Esophagus muscularis mucosa (tissue), 4 donors: Measurements from ENCODE around the gene SPP2. TPM values are rescaled to one million over a fixed set of nuclear protein-coding genes. Genes with fewer than 3 reads are reported as not detected.

Source experiments
- DNase-seq: peaks from one replicate; pipeline ENCODE4 v3.0.0-alpha.2; 2017; ENCODE audit errors: extremely low spot score
- H3K27ac ChIP-seq, 4 donors: fragments of 200-600 bp; sonication (generic); replicated peaks in 1 of 4; 1 replicate in 3 of 4; 2 replicates in 1 of 4; pipeline ENCODE4 v1.5.1; 2016 to 2019; ENCODE audit warnings: mild to moderate bottlenecking in 1 of 4
- H3K27me3 ChIP-seq, 4 donors: fragments of 200-600 bp; sonication (generic); one replicate each; pipeline versions ENCODE4 v1.5.1 to v1.6.0; 2016 to 2019
- H3K36me3 ChIP-seq, 4 donors: fragments of 200-600 bp; sonication (generic); one replicate each; pipeline ENCODE4 v1.5.1; 2016 to 2019
- H3K4me1 ChIP-seq, 4 donors: fragments of 200-600 bp; sonication (generic); one replicate each; pipeline ENCODE4 v1.5.1; 2016 to 2019
- H3K4me3 ChIP-seq, 4 donors: fragments of 200-600 bp; sonication (generic); 1 replicate in 2 of 4; 2 replicates in 2 of 4; pipeline ENCODE4 v1.5.1; 2016 to 2019; ENCODE audit warnings: mild to moderate bottlenecking in 4 of 4, moderate library complexity in 1 of 4
- H3K9me3 ChIP-seq, 4 donors: fragments of 200-600 bp; sonication (generic); 1 replicate in 3 of 4; 2 replicates in 1 of 4; pipeline ENCODE4 v1.5.1; 2016 to 2019
- EP300 ChIP-seq: sonication (generic); formaldehyde crosslinking; IDR thresholded peaks from one replicate; pipeline ENCODE4 v1.6.1; 2017; ENCODE audit warnings: antibody characterized with exemption
- POLR2A ChIP-seq: fragments of 450-650 bp; IDR thresholded peaks from one replicate; pipeline ENCODE4 v1.6.1; 2017; ENCODE audit warnings: antibody characterized with exemption, moderate library complexity, mild to moderate bottlenecking, low read depth
- POLR2AphosphoS5 ChIP-seq, 2 donors: sonication (generic); formaldehyde crosslinking; IDR thresholded peaks; one replicate each; pipeline ENCODE4 v1.6.1; 2017; ENCODE audit warnings: antibody characterized with exemption in 2 of 2
- WGBS: methylation state at CpG from one replicate; pipeline ENCODE4 v1.1.5; 2018; 5-methylcytosine and 5-hydroxymethylcytosine counted together
- intact Hi-C: fragments of 100-400 bp; cut with DNase I; formaldehyde crosslinking; loops from one replicate; pipeline ENCODE4 v1.15.1; 2023
- total RNA-seq, 4 donors: library from RNA; depleted of rRNA; stranded (reverse); fragments of >200 nt; gene quantifications; one replicate each; pipeline versions ENCODE4 v1.1.0 to v1.2.1, GENCODE V29; 2016
- TF ChIP-seq, protein P1 (sequence below), 3 experiments: fragments of 200-600 bp in 2 of 3; fragments of 450-650 bp in 1 of 3; sonication (generic) in 2 of 3; IDR thresholded peaks; one replicate each; pipeline ENCODE4 v1.5.1; 2017 to 2019; ENCODE audit warnings: antibody characterized with exemption in 3 of 3, mild to moderate bottlenecking in 2 of 3, moderate library complexity in 1 of 3

The SPP2 gene
- total RNA-seq, 4 donors from 2014 or later: not detected

DNA sequence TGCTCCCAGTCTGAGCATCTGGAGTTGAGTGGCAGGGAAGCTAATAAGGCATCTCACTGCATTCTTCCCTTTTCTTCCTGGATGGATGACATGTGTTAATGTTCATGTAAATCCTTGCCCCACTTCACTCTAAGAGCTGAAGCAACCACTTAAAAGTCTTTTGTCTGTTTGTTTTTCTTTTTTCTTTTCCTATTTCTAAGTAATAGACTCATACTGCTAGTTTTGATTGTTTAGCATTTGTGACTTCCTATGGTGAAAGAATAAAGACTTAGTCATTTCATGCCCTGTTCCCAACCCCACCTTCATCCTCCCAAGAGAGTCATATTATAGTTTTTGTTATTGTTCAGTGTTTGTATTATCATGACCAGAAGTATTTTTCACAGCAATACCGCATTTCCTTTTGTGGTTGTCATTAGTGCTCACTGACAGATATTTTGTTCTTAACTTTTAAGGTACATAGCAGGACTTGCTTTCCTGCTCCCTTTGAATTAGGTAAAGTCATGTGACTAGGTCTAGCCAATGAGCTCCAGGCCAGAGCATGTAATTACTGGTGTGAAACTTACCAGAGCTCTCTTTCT is 18.1 kb upstream of the SPP2 start:
- no peak overlapping the region for H3K4me3 ChIP-seq
- intact Hi-C loops: no loop called here
- no peak for DNase-seq
- no peaks in the 10 kb centered on the region for H3K36me3 ChIP-seq
- no peak overlapping the region for H3K27ac ChIP-seq
- WGBS: 83% methylated on average over 1 of the region's 1 CpG
- peaks cover 0 to 50% (median 0%) of the 10 kb centered on the region in 4 donors for H3K27me3 ChIP-seq
- no peaks in the 10 kb centered on the region for H3K4me1 ChIP-seq
- H3K9me3 ChIP-seq: peaks cover 0 to 29% (median 11%) of the 10 kb centered on the region in 4 donors
- no peak for TF ChIP-seq POLR2AphosphoS5 (IDR thresholded peaks at IDR 0.05)
- TF ChIP-seq POLR2A: no peak
- TF ChIP-seq, protein P1, sequence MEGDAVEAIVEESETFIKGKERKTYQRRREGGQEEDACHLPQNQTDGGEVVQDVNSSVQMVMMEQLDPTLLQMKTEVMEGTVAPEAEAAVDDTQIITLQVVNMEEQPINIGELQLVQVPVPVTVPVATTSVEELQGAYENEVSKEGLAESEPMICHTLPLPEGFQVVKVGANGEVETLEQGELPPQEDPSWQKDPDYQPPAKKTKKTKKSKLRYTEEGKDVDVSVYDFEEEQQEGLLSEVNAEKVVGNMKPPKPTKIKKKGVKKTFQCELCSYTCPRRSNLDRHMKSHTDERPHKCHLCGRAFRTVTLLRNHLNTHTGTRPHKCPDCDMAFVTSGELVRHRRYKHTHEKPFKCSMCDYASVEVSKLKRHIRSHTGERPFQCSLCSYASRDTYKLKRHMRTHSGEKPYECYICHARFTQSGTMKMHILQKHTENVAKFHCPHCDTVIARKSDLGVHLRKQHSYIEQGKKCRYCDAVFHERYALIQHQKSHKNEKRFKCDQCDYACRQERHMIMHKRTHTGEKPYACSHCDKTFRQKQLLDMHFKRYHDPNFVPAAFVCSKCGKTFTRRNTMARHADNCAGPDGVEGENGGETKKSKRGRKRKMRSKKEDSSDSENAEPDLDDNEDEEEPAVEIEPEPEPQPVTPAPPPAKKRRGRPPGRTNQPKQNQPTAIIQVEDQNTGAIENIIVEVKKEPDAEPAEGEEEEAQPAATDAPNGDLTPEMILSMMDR (IDR thresholded peaks at IDR 0.05): no peak
- no peak for TF ChIP-seq EP300

DNA sequence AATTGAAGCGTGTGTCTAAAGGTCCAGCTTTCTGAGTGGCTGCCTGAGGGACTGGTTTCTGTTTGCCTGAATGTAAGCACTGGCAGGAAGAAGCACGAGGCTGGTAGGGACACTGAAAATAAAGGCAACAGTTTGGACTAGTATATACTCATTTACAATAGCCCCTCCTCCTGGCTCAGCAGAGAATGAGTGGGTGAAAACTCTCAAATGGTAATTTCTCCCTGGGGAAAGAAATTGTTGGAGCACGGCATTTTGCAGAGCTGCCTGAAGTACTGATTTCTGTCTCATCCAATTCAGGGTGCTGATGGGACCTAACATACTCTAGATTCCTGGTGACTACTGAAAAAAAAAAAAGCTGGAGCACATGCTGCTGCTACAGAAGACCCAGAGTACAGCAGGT is 17.3 kb upstream of the SPP2 start:
- WGBS: 75% methylated on average over 3 of the region's 3 CpGs
- no peaks in the 10 kb centered on the region for H3K4me1 ChIP-seq
- H3K27me3 ChIP-seq: peaks cover 0 to 48% (median 0%) of the 10 kb centered on the region in 4 donors
- peaks cover 0 to 29% (median 12%) of the 10 kb centered on the region in 4 donors for H3K9me3 ChIP-seq
- intact Hi-C loops: no loop called here
- no peak for TF ChIP-seq POLR2A
- TF ChIP-seq, protein P1 (IDR thresholded peaks at IDR 0.05): no peak
- H3K4me3 ChIP-seq: no peak overlapping the region
- no peaks in the 10 kb centered on the region for H3K36me3 ChIP-seq
- no peak for DNase-seq
- H3K27ac ChIP-seq: no peak overlapping the region

DNA sequence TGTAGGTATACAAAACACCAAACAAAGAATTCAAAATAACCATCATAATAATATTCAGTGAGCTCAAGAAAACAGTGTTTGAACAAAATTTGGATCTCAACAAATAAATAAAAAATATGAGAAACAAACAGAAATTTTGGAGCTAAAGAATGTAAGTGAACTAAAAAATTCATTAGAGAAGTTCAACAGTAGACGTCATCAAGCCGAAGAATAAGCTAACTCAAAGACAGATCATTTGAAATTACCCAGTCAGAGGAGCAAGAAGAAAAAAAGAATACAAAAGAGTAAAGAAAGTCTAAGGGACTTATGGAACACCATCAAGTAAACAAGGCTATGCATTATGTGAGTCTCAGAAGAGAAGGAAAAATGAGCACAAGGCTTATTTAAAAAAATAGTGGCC is 16.6 kb upstream of the SPP2 start:
- peaks cover 0 to 29% (median 12%) of the 10 kb centered on the region in 4 donors for H3K9me3 ChIP-seq
- no peak overlapping the region for H3K4me3 ChIP-seq
- H3K27me3 ChIP-seq: peaks cover 0 to 43% (median 0%) of the 10 kb centered on the region in 4 donors
- no peak for DNase-seq
- intact Hi-C loops: no loop called here
- TF ChIP-seq POLR2AphosphoS5 (IDR thresholded peaks at IDR 0.05) (no peak), EP300 (no peak), POLR2A (no peak)
- TF ChIP-seq, protein P1 (IDR thresholded peaks at IDR 0.05): no peak
- H3K36me3 ChIP-seq: no peaks in the 10 kb centered on the region
- WGBS: 94% methylated on average over 2 of the region's 2 CpGs
- no peaks in the 10 kb centered on the region for H3K4me1 ChIP-seq
- H3K27ac ChIP-seq: no peak overlapping the region

DNA sequence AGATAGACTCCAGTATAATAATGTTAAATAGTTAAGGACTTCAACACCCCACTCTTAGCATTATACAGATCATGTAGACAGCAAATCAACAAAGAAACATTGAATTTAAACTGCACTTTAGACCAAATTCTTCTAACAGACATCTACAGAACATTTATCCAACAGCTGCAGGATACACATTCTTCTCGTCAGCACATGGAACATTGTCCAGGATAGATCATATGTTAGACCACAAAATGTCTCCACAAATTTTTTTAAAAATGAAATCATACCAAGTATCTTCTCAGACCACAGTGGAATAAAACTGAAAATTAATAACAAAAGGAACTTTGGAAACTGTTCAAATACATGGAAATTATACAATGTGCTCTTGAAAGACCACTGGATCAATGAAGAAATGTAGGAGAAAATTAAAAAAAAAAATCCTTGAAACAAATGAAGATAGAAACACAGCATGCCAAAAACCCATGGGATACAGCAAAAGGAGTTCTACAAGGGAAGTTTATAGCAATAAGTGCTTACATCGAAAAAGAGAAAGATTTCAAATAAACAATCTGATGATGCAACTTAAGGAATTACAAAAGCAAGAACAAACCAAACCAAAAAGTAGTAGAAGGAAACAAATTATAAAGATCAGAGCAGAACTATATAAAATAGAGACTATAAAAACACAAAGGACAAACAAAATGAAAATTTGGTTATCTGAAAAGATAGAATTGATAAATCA is 12.3 kb upstream of the SPP2 start:
- Histone ChIP-seq H3K27ac (no peak overlapping the region), H3K36me3 (no peaks in the 10 kb centered on the region), H3K4me1 (no peaks in the 10 kb centered on the region), H3K27me3 (peaks cover 0 to 16% (median 0%) of the 10 kb centered on the region in 4 donors), H3K9me3 (peaks cover 0 to 24% (median 9%) of the 10 kb centered on the region in 4 donors), H3K4me3 (no peak overlapping the region)
- 59% methylated on average over 2 of the region's 2 CpGs for WGBS
- no peak for DNase-seq
- no peak for TF ChIP-seq POLR2A
- no peak for TF ChIP-seq POLR2AphosphoS5 (IDR thresholded peaks at IDR 0.05)
- no peak for TF ChIP-seq EP300
- TF ChIP-seq, protein P1 (IDR thresholded peaks at IDR 0.05): no peak
- intact Hi-C loops: no loop called here
